ACC112 (cell line): ENCODE measurements around the gene MAP7D1.

Experiments used
- H2AFZ ChIP-seq: fragments of 200-600 bp; sonication (generic); one replicate; pipeline ENCODE4 v1.6.0; 2017; ENCODE audit warnings: antibody characterized with exemption, low read length; ENCODE audit not compliant: unreplicated experiment
- H3K27ac ChIP-seq: fragments of 200-600 bp; sonication (generic); 2 replicates; pipeline ENCODE4 v1.5.1; 2014; ENCODE audit warnings: low read depth, mild to moderate bottlenecking, antibody characterized with exemption, low read length, moderate library complexity
- H3K27me3 ChIP-seq: fragments of 200-600 bp; sonication (generic); 2 replicates; pipeline ENCODE4 v1.6.1; 2014; ENCODE audit warnings: mild to moderate bottlenecking, antibody characterized with exemption, low read length, moderate library complexity, mixed read lengths; ENCODE audit not compliant: insufficient read depth
- H3K36me3 ChIP-seq: fragments of 200-600 bp; sonication (generic); 2 replicates; pipeline ENCODE4 v1.6.1; 2016; ENCODE audit warnings: mild to moderate bottlenecking, antibody characterized with exemption, low read length, moderate library complexity, mixed read lengths; ENCODE audit not compliant: insufficient read depth
- H3K4me1 ChIP-seq: fragments of 200-600 bp; sonication (generic); one replicate; pipeline ENCODE4 v1.6.1; 2016; ENCODE audit warnings: low read length, mixed read lengths; ENCODE audit not compliant: insufficient read depth, unreplicated experiment, control insufficient read depth
- H3K4me3 ChIP-seq: fragments of 200-600 bp; sonication (generic); 2 replicates; pipeline ENCODE4 v1.5.1; 2014; ENCODE audit warnings: mild to moderate bottlenecking, low read depth, low read length
- H3K79me2 ChIP-seq: fragments of 200-600 bp; sonication (generic); one replicate; pipeline ENCODE4 v1.6.0; 2016; ENCODE audit warnings: low read length; ENCODE audit not compliant: control insufficient read depth, unreplicated experiment, insufficient read depth

The MAP7D1 gene

GRCh38 chr1:36155408-36156328 is at the start of gene MAP7D1:
Gene MAP7D1, plus strand, starts transcription at chr1:36156160. Its CDS starts 258 bp downstream, at chr1:36156418.
- H3K27me3 ChIP-seq = no peaks in the 10 kb centered on the region
- peak within 1 kb of the TSS; percentile 66 for H2AFZ ChIP-seq
- H3K79me2 ChIP-seq = peaks cover 52% of the 10 kb centered on the region
- H3K36me3 ChIP-seq = no peaks in the 10 kb centered on the region
- H3K27ac ChIP-seq = peak within 1 kb of the TSS; percentile 79
- H3K4me3 ChIP-seq = peak within 1 kb of the TSS; percentile 99
- peaks cover 50% of the 10 kb centered on the region for H3K4me1 ChIP-seq

- Histone ChIP-seq H2AFZ (no peak overlapping the region), H3K27ac (no peak overlapping the region), H3K36me3 (no peaks in the 10 kb centered on the region), H3K4me1 (peaks cover 10% of the 10 kb centered on the region), H3K79me2 (no peaks in the 10 kb centered on the region), H3K4me3 (no peak overlapping the region), H3K27me3 (no peaks in the 10 kb centered on the region)
Observed at GRCh38 chr1:36106269-36106668, 49.7 kb upstream of the MAP7D1 start.

- no peaks in the 10 kb centered on the region for H3K27me3 ChIP-seq
- H3K4me1 ChIP-seq = peaks cover 10% of the 10 kb centered on the region
- no peak overlapping the region for H2AFZ ChIP-seq
- no peak overlapping the region for H3K27ac ChIP-seq
- H3K4me3 ChIP-seq = no peak overlapping the region
- no peaks in the 10 kb centered on the region for H3K36me3 ChIP-seq
- no peaks in the 10 kb centered on the region for H3K79me2 ChIP-seq
Observed at GRCh38 chr1:36107394-36107793, 48.6 kb upstream of the MAP7D1 start.

DNA sequence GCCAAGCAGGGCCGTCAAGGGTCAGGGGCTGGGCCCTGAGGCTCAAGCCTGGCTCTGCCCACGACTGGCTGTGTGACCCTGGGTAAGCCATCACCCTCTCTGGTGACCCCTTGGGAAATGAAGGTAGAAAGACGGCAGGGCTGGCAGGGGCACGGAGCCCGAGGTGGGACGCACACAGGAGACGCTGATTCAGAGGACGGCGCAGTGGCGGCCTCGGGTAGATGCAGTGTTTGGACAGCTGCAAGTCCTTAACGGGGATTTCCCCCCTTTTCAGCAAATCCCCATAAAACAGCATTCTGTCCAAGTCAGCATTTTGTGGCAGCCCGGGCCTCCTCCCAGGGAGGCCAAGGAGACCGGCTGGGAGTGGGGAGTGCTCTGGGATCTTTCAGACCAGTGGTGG is 47.6 kb upstream of the MAP7D1 start:
- Histone ChIP-seq H3K79me2 (no peaks in the 10 kb centered on the region), H2AFZ (no peak overlapping the region), H3K4me1 (peaks cover 10% of the 10 kb centered on the region), H3K27me3 (no peaks in the 10 kb centered on the region), H3K27ac (no peak overlapping the region), H3K36me3 (no peaks in the 10 kb centered on the region), H3K4me3 (no peak overlapping the region)

GRCh38 chr1:36109041-36109679 is 46.8 kb upstream of the MAP7D1 start:
- H3K4me1 ChIP-seq = peaks cover 10% of the 10 kb centered on the region
- H3K27me3 ChIP-seq = no peaks in the 10 kb centered on the region
- H3K36me3 ChIP-seq = no peaks in the 10 kb centered on the region
- no peak overlapping the region for H2AFZ ChIP-seq
- no peak overlapping the region for H3K27ac ChIP-seq
- no peak overlapping the region for H3K4me3 ChIP-seq
- H3K79me2 ChIP-seq = no peaks in the 10 kb centered on the region

DNA sequence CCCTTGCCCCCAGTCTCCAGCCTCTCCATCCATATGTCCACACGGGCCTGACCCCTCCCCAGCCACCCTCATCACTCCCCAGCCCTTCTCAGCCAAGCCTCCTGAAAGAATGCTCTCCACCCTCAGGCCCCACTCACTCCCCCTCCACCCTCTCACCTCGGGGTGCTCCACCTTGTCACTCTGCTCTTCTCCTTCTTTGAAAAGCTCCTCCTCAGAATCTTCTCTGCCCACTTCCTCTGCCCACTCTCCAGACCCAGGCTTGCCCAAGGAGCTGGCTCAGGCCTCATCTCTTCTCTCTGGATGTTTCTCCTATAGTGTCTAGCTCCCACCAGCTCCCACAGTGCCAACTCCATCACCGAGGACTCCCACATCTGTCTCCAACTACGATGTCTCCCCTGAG is 44.8 kb upstream of the MAP7D1 start:
- no peaks in the 10 kb centered on the region for H3K36me3 ChIP-seq
- no peaks in the 10 kb centered on the region for H3K79me2 ChIP-seq
- no peak overlapping the region for H2AFZ ChIP-seq
- H3K27me3 ChIP-seq = no peaks in the 10 kb centered on the region
- H3K4me3 ChIP-seq = no peak overlapping the region
- H3K4me1 ChIP-seq = peaks cover 21% of the 10 kb centered on the region
- no peak overlapping the region for H3K27ac ChIP-seq

DNA sequence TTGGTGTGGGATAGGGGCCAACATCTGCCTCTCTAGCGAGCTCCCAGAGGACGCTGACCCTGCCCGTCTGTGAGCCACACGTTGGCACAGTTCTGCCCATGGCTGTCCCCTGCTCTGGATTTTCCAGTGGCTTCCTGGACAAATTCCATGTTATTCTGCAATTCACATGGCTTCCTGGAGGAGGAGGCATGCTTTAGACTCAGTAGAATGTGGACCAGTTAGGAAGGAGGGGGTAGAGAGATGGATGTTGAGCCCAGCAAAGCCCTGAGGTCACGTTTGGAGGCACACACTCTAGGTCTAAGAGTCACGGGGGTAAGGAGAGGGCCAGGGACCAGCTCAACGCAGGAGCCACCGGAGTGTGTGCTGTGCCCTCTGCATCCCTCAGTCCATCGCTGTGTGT is 43.1 kb upstream of the MAP7D1 start:
- H2AFZ ChIP-seq = no peak overlapping the region
- no peaks in the 10 kb centered on the region for H3K79me2 ChIP-seq
- no peaks in the 10 kb centered on the region for H3K27me3 ChIP-seq
- no peaks in the 10 kb centered on the region for H3K36me3 ChIP-seq
- H3K27ac ChIP-seq = no peak overlapping the region
- peaks cover 21% of the 10 kb centered on the region for H3K4me1 ChIP-seq
- no peak overlapping the region for H3K4me3 ChIP-seq

GRCh38 chr1:36114371-36114770 is 41.6 kb upstream of the MAP7D1 start:
- Histone ChIP-seq H3K27ac (no peak overlapping the region), H3K4me1 (peaks cover 12% of the 10 kb centered on the region), H3K4me3 (no peak overlapping the region), H3K79me2 (no peaks in the 10 kb centered on the region), H3K36me3 (no peaks in the 10 kb centered on the region), H3K27me3 (no peaks in the 10 kb centered on the region), H2AFZ (no peak overlapping the region)

- Histone ChIP-seq H3K4me1 (peaks cover 11% of the 10 kb centered on the region), H3K4me3 (0 out of 2 replicates have a peak overlapping the region, but pooled peaks have one; percentile 35), H3K36me3 (no peaks in the 10 kb centered on the region), H3K27ac (peak overlapping the region; percentile 3; the same call in 1 of the 2 replicates), H3K79me2 (no peaks in the 10 kb centered on the region), H2AFZ (peak overlapping the region; percentile 2), H3K27me3 (no peaks in the 10 kb centered on the region)
Observed at GRCh38 chr1:36115200-36115669, 40.7 kb upstream of the MAP7D1 start.

- no peak overlapping the region for H2AFZ ChIP-seq
Observed at GRCh38 chr1:36115931-36116330, 40.0 kb upstream of the MAP7D1 start.

More at GRCh38 chr1:36115931-36116330, 40.0 kb upstream of the MAP7D1 start:
- H3K36me3 ChIP-seq = no peaks in the 10 kb centered on the region
- no peak overlapping the region for H3K4me3 ChIP-seq
- H3K27me3 ChIP-seq = no peaks in the 10 kb centered on the region
- peaks cover 11% of the 10 kb centered on the region for H3K4me1 ChIP-seq
- H3K27ac ChIP-seq = no peak overlapping the region
- H3K79me2 ChIP-seq = no peaks in the 10 kb centered on the region
